PC-9 (cell line): ENCODE data around the gene TOMM20.

Source experiments
- CTCF ChIP-seq: fragments of 200-600 bp; sonication (generic); conservative IDR thresholded peaks from 2 replicates; pipeline ENCODE4 v1.6.1; 2017; ENCODE audit warnings: mixed run types, antibody characterized with exemption, mild to moderate bottlenecking, moderate library complexity
- EZH2 ChIP-seq: fragments of 200-600 bp; sonication (generic); IDR thresholded peaks from 2 replicates; pipeline ENCODE4 v1.8.0; 2017; ENCODE audit warnings: antibody characterized with exemption, low read depth

- TF ChIP-seq CTCF (no peak), EZH2 (no peak)
These were observed 4.5 kb downstream of the TOMM20 start for GRCh38 chr1:235124111-235124510.
